ENCODE measurements around the gene MSRB1.
"Not testable (repeated sequence)": the region's sequence is repeated elsewhere in the genome, so short reads cannot be mapped to it uniquely, and the experiment has no call there.

Gene MSRB1

DNA sequence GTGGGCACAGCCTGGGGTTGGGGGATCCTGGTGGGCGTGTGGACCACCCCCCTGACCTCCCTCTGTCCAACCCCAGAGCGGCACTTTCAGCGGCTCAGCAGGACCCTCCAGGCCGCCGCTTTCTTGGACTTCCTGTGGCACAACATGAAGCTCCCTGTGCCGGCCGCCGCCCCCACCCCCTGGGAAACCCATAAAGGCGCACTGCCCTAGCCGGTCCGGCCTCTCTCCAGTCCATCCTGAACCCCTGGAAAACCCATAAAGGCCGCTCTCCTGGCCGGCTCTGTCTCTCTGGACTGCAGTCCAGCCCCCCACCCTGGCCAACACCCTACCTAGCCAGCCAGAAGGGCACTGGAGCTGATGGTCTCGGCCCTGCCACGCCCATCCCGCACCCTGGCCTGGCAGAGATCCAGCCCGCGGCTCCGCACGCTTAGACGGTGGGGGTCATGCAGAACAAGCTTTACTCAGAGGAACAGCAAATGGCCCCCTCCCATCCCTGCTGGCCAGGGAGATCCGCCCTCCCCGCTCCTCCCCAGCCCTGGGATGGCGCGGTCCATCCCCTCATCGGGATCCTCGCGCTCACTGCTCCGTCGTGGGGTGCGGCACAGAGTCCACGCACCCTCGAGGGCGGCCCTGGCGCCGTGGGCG is 35.6 kb upstream of the MSRB1 start:
- no peak for DNase-seq (ENCODE audit: low read depth in 3 of 3)

DNA sequence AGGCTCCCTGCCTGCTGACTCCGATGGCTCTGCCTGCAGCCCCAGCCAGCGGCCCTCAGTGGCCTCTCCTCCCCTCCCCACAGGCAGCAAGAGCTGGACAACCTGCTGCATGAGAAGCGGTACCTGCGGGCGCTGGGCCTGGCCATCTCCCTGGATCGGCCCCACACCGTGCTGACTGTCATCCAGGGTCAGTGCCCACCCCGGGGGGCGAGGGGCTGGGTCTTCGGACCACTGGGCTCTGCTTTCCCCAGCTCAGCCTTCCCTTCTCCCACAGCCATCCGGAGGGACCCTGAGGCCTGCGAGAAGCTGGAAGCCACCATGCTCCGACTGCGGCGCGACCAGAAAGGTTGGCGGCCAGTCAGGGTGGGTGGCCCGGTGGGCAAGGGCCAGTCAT is 34.9 kb upstream of the MSRB1 start:
- no peak for DNase-seq (ENCODE audit: low read depth in 3 of 3)

DNA sequence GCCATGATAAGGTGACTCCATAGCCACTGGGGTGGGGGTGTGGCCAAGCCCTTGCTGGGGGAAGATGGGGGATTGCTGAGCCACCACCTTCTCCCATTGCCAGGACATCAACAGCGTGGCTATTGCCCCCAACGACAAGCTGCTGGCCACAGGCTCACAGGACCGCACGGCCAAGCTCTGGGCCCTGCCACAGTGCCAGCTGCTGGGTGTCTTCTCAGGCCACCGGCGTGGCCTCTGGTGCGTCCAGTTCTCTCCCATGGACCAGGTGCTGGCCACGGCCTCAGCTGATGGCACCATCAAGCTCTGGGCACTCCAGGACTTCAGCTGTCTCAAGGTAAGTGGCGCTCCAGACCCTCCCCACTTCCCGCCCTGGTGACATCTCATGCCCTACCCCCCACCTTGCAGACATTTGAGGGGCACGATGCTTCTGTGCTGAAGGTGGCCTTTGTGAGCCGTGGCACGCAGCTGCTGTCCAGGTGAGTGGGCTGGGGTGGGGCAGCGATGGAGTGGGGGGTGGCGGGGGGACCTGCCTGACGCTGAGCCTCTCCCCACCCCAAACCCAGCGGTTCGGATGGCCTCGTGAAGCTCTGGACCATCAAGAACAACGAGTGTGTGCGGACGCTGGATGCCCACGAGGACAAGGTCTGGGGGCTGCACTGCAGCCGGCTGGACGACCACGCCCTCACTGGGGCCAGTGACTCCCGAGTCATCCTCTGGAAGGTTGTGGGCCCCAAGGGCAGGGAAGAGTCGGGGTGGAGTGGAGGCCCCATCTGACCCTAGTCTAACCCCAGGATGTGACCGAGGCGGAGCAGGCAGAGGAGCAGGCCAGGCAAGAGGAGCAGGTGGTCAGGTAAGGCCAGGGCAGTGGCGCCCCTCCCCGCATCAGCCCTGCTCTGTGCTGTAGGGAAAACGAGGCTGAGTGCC is 34.2 kb upstream of the MSRB1 start:
- DNase-seq (ENCODE audit: low read depth in 3 of 3), result no peak

DNA sequence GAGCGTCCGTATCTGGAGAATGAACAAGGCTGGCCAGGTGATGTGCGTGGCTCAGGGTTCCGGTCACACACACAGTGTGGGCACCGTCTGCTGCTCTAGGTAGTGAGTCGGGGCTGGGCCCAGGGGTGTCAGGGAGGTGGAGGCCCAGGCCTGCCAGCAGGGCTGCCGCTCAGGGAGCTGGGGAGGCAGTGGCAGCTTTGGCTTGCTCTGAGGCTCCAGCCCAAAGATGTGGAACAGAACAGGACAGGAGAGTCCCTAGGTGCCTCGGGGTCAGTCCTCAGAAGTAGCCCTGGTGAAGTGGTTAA is 33.2 kb upstream of the MSRB1 start:
- no peak for DNase-seq (ENCODE audit: low read depth in 3 of 3)

DNA sequence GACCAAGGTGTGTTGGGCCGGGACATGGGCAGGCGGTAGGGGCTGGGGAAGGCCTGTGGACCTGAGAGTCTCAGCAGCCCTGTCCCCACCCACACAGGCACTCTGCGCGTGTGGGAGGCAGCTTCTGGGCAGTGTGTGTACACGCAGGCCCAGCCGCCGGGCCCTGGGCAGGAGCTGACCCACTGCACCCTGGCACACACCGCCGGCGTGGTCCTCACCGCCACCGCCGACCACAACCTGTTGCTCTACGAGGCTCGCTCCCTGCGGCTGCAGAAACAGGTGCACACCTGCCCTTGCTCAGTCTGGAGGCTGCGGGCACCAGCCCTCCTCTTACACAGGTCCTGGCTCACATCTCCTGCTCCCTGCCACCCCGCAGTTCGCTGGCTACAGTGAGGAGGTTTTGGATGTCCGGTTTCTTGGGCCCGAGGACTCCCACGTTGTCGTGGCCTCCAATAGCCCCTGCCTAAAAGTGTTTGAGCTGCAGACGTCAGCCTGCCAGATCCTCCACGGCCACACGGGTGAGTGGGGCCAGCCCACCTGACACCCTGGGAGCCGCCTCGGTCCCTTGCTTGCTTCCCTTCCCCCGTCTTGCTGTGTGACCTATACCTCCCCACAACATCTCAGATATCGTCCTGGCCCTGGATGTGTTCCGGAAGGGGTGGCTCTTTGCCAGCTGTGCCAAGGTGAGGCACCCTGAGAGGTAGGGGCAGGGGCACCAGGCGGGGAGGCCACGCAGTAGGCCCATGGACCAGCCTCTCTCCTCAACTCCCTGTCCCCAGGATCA is 32.6 kb upstream of the MSRB1 start:
- DNase-seq (ENCODE audit: low read depth in 3 of 3), result no peak

DNA sequence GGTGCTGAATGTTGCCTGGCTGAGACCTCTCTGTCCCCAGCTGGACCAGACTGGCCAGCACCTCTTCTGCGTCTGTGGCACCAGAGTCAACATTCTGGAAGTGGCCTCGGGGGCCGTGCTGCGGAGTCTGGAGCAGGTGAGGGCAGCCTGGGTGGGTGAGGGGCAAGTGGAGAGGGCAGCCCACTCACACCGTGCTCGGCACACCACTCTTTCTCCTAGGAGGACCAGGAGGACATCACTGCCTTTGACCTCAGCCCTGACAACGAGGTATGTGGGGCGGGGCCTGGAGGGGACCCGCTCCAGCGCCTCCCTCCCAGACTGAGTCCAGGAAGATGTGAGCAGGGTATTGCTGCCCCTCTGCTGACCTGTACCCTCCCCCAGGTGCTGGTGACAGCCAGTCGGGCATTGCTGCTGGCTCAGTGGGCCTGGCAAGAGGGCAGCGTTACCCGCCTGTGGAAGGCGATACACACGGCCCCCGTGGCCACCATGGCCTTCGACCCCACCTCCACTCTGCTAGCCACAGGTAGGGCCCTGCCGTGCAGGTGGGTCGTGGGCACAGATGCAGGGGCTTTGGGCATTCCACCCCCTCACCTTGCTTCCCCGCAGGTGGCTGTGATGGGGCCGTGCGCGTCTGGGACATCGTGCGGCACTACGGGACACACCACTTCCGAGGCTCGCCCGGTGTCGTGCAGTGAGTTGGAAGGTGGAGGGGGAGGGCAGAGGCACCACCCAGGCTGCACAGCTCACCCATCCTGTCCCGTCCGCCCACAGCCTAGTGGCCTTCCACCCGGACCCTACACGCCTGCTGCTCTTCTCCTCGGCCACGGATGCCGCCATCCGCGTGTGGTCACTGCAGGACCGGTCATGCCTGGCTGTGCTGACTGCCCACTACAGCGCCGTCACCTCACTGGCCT is 31.4 kb upstream of the MSRB1 start:
- no peak for DNase-seq (ENCODE audit: low read depth in 3 of 3)

DNA sequence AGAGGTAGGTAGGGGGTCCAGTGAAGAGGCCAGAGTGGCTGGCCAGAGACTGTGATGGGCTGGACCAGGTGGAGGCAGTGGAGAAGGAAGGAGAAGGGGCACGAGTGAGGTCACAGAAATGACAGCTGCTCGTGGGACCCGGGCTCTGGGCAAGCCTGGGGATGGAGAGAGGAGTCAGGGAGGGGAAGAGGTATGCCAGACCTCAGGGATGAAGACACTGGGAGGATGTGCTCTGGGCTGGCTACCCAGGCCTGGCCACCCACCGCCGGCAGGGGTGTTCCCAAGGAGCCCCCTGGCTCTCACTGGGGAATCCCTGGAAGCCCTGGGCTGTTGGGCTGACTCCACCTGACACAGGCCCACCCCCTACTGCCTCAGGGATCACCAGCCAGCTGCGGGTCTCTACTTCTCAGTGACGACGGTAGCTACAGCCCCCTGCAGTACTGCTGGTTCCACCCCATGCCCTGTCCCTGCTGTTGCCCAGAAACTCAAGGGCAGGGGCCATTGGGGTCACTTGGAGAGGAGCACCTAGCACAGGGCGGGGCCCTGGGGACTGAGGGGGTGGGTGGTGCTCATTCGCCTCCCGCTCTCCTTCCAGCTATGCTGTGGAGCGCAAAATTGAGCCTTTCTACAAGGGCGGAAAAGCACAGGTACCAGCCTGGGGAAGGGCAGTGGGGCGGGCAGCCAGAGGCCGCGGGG is 30.6 kb upstream of the MSRB1 start:
- no peak for DNase-seq (ENCODE audit: low read depth in 3 of 3)

DNA sequence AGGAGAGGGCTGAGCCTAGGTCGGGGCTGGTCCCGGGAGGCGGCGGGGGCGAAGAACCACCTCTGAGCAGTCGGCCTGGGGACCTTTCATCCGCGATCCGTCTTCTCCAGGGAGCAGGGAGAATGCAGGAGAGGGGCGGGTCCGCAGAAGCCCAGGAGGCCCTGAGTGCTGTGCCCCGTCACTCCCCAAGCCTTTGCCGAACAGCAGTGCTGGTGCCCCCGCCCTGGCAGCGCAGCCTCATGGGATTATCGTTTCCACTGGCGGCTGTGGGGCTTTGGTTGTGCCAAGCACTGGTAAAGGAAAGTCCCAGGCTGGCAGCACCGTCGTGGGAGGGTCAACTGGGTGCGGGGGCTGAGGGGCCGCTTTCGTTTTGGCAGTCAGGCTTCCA is 29.5 kb upstream of the MSRB1 start:
- no peak for DNase-seq (ENCODE audit: low read depth in 3 of 3)

DNA sequence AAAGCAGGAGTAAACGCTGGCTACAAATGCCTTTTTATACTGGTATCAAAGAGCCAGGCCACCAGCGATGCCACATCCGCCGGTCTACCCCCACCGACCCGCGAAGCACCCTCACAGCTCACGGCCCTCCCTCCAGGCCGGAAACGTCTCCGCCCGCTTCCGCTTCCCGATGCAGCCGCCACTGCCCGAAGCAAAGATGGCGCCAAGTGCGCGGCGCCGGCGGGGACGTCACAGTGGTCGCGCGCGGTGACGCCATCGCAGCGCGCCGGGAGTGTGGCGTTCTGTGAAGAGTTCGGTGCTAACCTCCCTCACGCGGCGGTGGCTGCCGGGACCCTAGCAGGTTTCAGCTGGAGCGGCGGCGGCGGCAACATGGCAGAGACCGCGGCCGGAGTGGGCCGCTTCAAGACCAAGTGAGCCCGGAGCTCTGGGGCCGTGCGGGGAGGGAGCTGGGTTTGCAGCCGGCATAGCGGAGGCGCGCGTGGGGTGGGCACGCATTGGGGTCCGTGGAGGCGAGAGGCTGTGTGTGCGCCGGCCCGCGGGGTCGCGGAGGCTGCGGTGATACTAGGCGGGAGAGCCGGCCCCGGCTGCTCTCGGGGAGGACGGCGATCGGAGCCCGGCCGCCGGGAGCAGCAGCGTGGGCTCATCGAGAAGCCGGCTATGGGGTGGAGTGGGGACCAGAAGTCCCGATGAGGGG is 28.9 kb upstream of the MSRB1 start, which contains the start of gene TBL3:
TSS of gene TBL3 (plus strand) at position 258 of the 694 bp plus-strand sequence. CDS start at position 370, 112 bp downstream.
- peak; percentile 91 to 93 (median 92) for DNase-seq (ENCODE audit: low read depth in 3 of 3)

DNA sequence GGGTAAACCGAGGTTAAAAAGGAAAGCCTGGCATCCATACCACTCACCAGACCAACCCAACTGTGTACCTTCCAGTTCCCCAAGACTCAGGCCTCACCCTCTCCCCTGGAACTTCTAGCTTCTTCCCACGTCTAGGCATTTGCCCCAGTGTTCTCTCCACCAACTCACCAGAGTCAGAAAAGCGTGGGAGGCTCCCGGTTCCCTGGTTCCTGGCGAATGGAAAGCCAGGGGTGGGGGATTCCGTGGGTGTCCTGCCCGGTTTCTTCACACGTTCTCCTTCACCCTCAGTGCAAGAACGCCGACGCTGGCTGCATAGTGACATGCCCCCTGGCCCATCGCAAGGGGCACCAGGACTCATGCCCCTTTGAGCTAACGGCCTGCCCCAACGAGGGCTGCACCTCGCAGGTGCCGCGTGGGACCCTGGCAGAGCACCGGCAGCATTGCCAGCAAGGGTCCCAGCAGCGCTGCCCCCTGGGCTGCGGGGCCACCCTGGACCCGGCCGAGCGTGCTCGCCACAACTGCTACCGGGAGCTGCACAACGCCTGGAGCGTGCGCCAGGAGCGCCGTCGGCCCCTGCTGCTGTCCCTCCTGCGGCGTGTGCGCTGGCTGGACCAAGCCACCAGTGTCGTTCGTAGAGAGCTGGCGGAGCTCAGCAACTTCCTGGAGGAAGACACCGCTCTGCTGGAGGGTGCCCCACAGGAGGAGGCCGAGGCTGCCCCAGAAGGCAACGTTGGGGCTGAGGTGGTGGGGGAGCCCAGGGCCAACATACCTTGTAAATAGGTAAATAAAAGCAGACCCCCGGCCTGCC is 25.4 kb upstream of the MSRB1 start:
- no peak for DNase-seq (ENCODE audit: low read depth in 3 of 3)

DNA sequence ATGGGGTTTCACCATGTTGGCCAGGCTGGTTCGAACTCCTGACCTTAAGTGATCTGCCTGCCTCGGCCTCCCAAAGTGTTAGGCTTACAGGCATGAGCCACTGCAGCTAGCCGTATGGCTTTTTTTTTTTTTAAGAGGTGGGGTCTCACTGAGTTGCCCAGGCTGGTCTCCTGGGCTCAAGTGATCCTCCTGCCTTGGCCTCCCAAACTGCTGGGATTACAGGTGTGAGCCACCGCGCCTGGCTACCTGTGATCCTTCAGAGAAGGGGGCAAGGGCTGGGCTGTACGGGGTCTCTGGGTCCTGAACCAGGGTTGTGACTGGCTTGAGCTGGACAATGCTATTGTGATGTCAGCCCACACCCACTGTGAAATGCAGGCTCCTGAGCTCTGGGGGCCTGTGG is 23.5 kb upstream of the MSRB1 start, which contains the start of gene RNF151:
TSS of gene RNF151 (plus strand) at position 397 of the 400 bp plus-strand sequence. CDS start 26 bp downstream, outside the sequence.
- no peak for DNase-seq (ENCODE audit: low read depth in 3 of 3)

DNA sequence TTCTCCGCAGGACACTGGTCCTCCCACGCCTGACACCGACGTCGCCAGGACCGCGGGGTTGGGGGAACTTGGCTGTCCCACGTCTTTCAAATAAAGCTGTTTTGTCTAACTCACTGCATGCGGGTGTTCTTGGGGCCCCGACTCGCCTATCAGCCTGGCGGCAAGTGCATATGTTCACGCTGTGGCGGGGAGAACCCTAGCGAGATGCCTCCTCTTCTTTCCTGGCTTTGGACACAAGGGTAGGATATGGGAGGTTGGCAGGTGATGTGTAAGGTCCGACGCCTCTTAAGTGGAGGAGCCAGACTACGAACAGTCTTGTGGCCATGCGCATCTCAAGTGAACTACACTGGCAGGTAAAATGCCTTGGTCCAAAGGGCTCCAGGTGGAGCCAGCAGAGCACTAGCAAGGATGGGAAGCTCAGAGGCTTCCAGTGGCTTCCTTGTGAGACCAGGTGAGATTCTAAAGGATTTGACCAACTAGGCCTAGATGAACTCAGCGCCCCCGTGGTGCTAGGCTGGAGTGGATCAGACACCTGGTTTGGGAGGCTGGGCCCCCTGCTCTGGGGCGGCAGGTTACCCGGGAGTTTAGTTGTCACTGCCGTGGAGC is 22.5 kb upstream of the MSRB1 start:
- no peak for DNase-seq (ENCODE audit: low read depth in 3 of 3)

DNA sequence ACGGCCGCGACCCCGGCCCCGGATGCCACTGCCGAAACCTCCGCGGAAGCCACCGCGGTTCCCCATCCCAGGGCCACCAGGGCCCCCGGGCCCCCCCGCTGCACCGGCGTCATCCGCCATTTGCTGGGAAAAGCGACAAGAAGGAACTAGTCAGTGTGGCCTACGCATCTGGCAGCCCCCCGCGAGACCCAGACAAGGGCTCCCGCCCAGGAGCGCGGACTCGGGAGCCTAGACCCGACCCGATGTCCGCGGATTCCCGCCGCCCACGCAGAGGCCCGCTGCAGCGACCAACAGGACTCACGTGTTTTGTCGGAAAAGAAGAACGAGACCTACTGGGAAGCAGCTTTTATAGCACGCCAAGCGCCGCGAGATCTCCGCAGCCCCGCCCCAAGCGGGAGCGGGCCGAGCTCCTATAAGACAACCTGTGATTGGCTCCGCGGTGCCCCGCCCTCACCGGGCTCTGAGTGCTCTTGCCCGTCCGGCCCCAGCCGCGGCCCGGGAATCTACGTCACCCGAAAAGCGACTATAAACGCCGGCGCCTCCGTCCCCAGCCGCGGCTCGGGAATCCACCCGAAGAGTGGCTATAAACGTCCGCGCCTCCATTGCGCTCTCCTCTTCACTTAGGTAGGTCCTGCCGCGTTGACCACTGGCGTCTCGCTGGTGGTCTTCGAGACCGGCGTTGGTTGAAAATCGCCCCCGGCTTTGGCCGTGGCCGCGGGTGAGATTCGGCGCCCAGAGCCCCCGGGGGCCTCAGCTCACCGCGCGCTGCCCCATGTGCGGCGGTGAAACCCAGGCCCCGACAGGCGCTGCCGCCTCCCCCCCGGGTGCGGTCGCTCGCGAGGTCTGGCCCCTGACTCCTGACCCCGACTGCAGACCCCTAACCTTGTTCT is 21.8 kb upstream of the MSRB1 start, which contains the start of gene RPS2:
TSS of gene RPS2 (minus strand) at position 321 of the 890 bp plus-strand sequence. CDS start at position 120, 201 bp downstream.
- peak; percentile 95 to 98 (median 95) for DNase-seq (ENCODE audit: low read depth in 3 of 3)

DNA sequence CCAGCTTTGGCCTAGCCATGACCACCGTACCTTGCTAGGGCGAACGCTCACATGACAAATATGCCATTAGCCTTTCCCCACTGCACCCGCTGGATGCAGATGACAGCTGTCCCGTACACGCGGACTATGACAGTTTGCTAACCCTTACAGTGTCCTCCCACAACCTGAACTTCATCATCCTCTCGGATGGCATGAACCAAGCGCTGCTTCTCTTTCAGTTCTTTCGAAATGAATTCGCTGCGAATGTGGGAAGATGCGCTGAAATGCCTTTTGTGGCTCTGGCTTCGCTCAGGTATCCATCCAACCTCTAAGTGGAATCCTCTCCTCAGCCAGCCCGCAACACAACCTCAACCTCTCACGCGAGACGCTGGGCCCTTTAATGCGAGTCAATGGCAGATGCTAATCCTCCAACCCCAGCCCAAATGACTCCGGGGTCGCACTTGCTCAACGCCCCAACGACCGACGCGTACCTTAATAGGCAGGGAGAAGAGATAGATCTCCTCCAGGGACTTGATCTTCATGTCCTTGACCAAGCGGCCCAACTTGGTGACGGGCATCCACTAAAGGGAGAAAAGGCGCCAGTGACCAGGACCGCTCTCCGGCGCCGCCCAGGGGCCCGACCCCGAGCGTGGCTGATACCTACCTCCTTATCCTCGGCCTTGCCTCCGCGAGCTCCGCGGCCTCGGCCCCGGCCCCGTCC is 21.0 kb upstream of the MSRB1 start:
- DNase-seq (ENCODE audit: low read depth in 3 of 3), result no peak

DNA sequence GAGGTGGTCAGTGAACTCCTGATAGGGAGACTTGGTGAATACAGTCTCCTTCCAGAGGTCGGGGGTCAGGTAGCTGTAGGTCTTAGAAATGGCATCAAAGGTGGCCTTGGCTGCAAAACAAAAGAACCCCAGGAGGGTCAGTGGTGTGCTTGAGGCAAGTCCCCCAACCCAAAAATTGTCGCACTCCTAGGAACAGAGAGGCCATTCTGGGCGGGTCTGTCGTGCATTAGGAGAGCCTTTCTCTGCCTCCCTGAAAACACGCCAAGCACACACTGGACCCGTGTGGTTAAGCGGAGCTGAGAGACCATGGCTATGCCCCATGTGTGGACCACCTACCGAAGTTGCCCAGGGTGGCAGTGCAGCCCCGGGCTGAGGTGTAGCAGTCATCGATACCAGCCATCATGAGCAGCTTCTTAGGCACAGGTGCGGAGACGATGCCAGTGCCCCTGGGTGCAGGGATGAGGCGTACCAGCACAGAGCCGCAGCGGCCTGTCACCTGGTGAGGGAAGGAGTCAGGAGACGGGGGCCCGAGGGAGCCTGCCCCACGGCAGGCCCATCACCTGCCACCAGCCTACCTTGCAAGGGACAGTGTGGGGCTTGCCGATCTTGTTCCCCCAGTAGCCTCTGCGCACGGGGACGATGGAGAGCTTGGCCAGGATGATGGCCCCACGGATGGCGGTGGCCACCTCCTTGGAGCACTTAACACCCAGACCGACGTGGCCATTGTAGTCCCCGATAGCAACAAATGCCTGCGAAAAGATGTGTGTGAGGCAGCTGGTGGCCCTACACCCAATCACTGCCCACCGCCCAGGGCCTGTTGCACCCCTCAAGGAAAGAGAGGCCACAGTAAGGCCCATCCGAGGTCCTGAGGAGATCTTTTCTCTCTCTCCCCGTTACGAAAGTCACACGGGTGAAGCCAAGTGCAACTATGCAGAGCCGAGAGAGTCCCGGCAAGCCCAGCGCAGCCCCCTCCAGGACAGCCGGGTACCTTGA is 19.5 kb upstream of the MSRB1 start:
- DNase-seq (ENCODE audit: low read depth in 3 of 3), result not testable (repeated sequence)

DNA sequence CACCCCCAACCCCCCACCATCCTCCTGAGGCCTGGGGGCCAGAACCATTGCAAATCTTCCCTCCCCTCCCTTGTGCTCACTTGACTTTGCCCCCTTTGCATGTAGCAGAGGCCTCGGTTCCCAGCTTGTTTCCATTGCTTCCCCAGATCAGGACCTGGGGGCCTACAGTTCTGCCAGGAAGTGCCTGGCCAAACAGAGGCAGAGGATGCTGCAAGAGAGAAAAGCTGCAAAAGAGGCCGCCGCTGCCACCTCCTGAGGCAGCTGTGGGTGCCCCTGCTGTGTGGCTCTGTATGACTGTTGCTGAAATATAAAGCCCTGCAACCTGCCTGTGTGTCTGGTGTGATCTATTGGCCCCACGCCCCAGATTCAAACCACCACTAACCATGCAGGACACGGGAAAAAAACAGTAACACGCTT is 18.7 kb upstream of the MSRB1 start:
- DNase-seq (ENCODE audit: low read depth in 3 of 3), result no peak
